ENCODE measurements around the gene ZNF391. TPM values are rescaled to one million over a fixed set of nuclear protein-coding genes. Genes with fewer than 3 reads are reported as not detected.

ZNF391 gene
- total RNA-seq, 2 experiments from 2014 or later = not detected

- Histone ChIP-seq H3K79me2 (ENCODE audit: insufficient read depth, low read depth, low read length) (no peaks in the 10 kb centered on the region), H3K27ac (ENCODE audit: low read depth, low read length, poor library complexity, severe bottlenecking) (no peak overlapping the region), H3K4me1 (ENCODE audit: insufficient read depth, low read length, poor library complexity, severe bottlenecking) (no peaks in the 10 kb centered on the region), H3K36me3 (ENCODE audit: insufficient read depth, low read length) (no peaks in the 10 kb centered on the region), H4K20me1 (ENCODE audit: insufficient read depth, low read length) (no peaks in the 10 kb centered on the region), H3K4me3 (ENCODE audit: low read depth, low read length, poor library complexity, severe bottlenecking) (no peak overlapping the region), H3K9me2 (ENCODE audit: insufficient read depth, low read length) (no peaks in the 10 kb centered on the region), H3K9me3 (ENCODE audit: low read length) (0 out of 2 replicates have a peak, but pooled peaks cover 5% of the 10 kb centered on the region), H2AFZ (ENCODE audit: low read length) (no peak overlapping the region), H3K4me2 (ENCODE audit: low read length) (no peak overlapping the region)
- no peak for DNase-seq (ENCODE audit: low spot score)
- intact Hi-C loops (cut with micrococcal nuclease; ENCODE audit: unreplicated experiment) = no loop called here
- no peak for TF ChIP-seq CTCF (conservative IDR thresholded peaks at IDR 0.05; ENCODE audit: low read length)
- no peak for TF ChIP-seq EZH2phosphoT487 (IDR thresholded peaks at IDR 0.05; ENCODE audit: borderline replicate concordance, low read depth, low read length)
- CTCF ChIA-PET (ENCODE audit: unreplicated experiment) = no interaction called here
- POLR2A ChIA-PET = no interaction called here
- BruUV-seq (replicated peaks) = no TSS peak
Measured at GRCh38 chr6:27358786-27359185, 29.8 kb upstream of the ZNF391 start.

DNA sequence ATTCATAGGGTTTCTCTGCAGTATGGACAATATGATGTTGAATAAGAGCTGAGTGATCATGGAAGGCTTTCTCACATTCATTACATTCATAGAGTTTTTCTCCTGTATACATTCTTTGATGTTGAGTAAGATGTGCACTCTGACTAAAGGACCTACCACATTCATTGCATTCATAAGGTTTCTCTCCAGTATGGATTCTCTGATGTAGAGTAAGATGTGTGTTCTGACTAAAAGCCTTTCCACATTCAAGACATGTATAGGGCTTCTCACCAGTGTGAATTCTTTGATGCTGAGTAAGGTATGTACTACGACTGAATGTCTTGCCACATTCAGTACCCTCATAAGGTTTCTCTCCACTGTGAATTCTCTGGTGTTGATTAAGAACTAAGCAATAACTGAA, 29.3 kb upstream of the ZNF391 start:
- POLR2A ChIA-PET = no interaction called here

More for the DNA sequence above, 29.3 kb upstream of the ZNF391 start:
- no peak overlapping the region for H3K4me2 ChIP-seq (ENCODE audit: low read length)
- no peak overlapping the region for H3K4me3 ChIP-seq (ENCODE audit: low read depth, low read length, poor library complexity, severe bottlenecking)
- H4K20me1 ChIP-seq (ENCODE audit: insufficient read depth, low read length) = no peaks in the 10 kb centered on the region
- H3K9me3 ChIP-seq (ENCODE audit: low read length) = 0 out of 2 replicates have a peak, but pooled peaks cover 5% of the 10 kb centered on the region
- CTCF ChIA-PET (ENCODE audit: unreplicated experiment) = no interaction called here
- DNase-seq (ENCODE audit: low spot score) = no peak
- H3K4me1 ChIP-seq (ENCODE audit: insufficient read depth, low read length, poor library complexity, severe bottlenecking) = no peaks in the 10 kb centered on the region
- intact Hi-C loops (cut with micrococcal nuclease; ENCODE audit: unreplicated experiment) = no loop called here
- no peak overlapping the region for H3K27ac ChIP-seq (ENCODE audit: low read depth, low read length, poor library complexity, severe bottlenecking)
- H3K36me3 ChIP-seq (ENCODE audit: insufficient read depth, low read length) = no peaks in the 10 kb centered on the region
- H2AFZ ChIP-seq (ENCODE audit: low read length) = no peak overlapping the region
- TF ChIP-seq EZH2phosphoT487 (IDR thresholded peaks at IDR 0.05; ENCODE audit: borderline replicate concordance, low read depth, low read length) = no peak
- TF ChIP-seq CTCF (conservative IDR thresholded peaks at IDR 0.05; ENCODE audit: low read length) = no peak
- no peaks in the 10 kb centered on the region for H3K9me2 ChIP-seq (ENCODE audit: insufficient read depth, low read length)
- no TSS peak for BruUV-seq (replicated peaks)
- H3K79me2 ChIP-seq (ENCODE audit: insufficient read depth, low read depth, low read length) = no peaks in the 10 kb centered on the region
